Left lung (tissue), 10 donors: Measurements from ENCODE around the gene CYP3A4. TPM values are rescaled to one million over a fixed set of nuclear protein-coding genes. Genes with fewer than 3 reads are reported as not detected.
"Not testable (repeated sequence)": the region's sequence is repeated elsewhere in the genome, so short reads cannot be mapped to it uniquely, and the experiment has no call there.

Source experiments
- ATAC-seq: fragments of 200-7000 bp; cut with Tn5 transposase; one replicate; pipeline ENCODE4 v1.9.1; 2020; ENCODE audit warnings: moderate library complexity
- DNase-seq, 4 donors: peaks; one replicate each; pipeline ENCODE4 v3.0.0-alpha.2; 2013 to 2020
- H3K27ac ChIP-seq, 2 donors: fragments of 200-600 bp; sonication (generic) in 1 of 2; one replicate each; pipeline versions ENCODE4 v1.5.0 to v1.8.0; 2020 to 2021
- H3K27me3 ChIP-seq, 2 donors: fragments of 200-600 bp; sonication (generic) in 1 of 2; one replicate each; pipeline versions ENCODE4 v1.5.0 to v1.8.0; 2020 to 2021
- H3K36me3 ChIP-seq, 2 donors: fragments of 200-600 bp; sonication (generic) in 1 of 2; one replicate each; pipeline versions ENCODE4 v1.5.0 to v1.8.0; 2020 to 2021
- H3K4me1 ChIP-seq, 2 donors: fragments of 200-600 bp; one replicate each; pipeline ENCODE4 v1.8.0; 2021
- H3K4me3 ChIP-seq, 2 donors: fragments of 200-600 bp; sonication (generic) in 1 of 2; one replicate each; pipeline versions ENCODE4 v1.5.0 to v1.8.0; 2020 to 2021; ENCODE audit warnings: mild to moderate bottlenecking in 1 of 2
- H3K9me3 ChIP-seq, 2 donors: fragments of 200-600 bp; sonication (generic) in 1 of 2; one replicate each; pipeline versions ENCODE4 v1.5.0 to v1.8.0; 2020 to 2021
- intact Hi-C, 2 donors: fragments of 100-400 bp; cut with DNase I; formaldehyde crosslinking; loops; one replicate each; pipeline versions ENCODE4 v1.11.2 to v1.14.2; 2022
- polyA plus RNA-seq, 6 donors: library from polyadenylated mRNA; unstranded; fragments of 120-200 nt; gene quantifications; one replicate each; pipeline ENCODE4 v1.2.1, GENCODE V29; 2013; ENCODE audit not compliant: insufficient read length in 6 of 6
- total RNA-seq, 2 donors: library from RNA; stranded (reverse); fragmentation: NEBNext Ultra II Directional; extraction: Animal tissue kit (Norgen Biotek cat#: 25700); gene quantifications; one replicate each; pipeline ENCODE4 v1.2.1, GENCODE V29; 2021
- TF ChIP-seq, protein P1 (sequence below), 2 donors: fragments of 200-600 bp; sonication (generic) in 1 of 2; IDR thresholded peaks; one replicate each; pipeline versions ENCODE4 v1.5.0 to v1.8.0; 2021; ENCODE audit warnings: antibody characterized with exemption in 2 of 2
- donor health status: DM: no; HTN: yes; CAD: no.
- donor health status: DM: no; HTN: no; CAD: no.

Gene CYP3A4
- total and polyA plus RNA-seq, 8 donors, result 0.17 to 0.39 (median 0.25) TPM; not detected in 2

DNA sequence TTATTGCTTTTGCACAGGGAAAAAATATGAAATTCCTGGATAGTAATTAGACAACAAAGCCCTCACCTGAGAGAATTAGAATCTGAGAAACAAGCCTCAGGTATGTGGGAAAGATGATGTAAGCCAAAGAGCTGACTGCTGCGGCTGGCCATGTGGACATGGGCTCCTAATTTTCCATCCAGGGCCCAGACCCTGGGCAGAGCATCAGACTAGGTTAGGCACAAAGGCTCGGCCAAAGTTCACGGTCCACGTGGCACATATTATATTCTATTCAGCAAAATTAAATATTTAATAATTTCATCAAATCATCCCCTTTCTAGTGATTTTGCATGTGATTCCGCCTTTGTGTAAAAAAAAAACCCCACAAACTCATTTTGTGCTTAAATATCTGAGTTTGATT lies 5.1 kb downstream of the CYP3A4 start:
- intact Hi-C loops, result no loop called here
- DNase-seq, result no peak
- Histone ChIP-seq H3K4me3 (no peak overlapping the region), H3K4me1 (no peaks in the 10 kb centered on the region), H3K27me3 (no peaks in the 10 kb centered on the region), H3K9me3 (no peaks in the 10 kb centered on the region), H3K27ac (no peak overlapping the region), H3K36me3 (no peaks in the 10 kb centered on the region)
- ATAC-seq, result no peak
- TF ChIP-seq, protein P1, sequence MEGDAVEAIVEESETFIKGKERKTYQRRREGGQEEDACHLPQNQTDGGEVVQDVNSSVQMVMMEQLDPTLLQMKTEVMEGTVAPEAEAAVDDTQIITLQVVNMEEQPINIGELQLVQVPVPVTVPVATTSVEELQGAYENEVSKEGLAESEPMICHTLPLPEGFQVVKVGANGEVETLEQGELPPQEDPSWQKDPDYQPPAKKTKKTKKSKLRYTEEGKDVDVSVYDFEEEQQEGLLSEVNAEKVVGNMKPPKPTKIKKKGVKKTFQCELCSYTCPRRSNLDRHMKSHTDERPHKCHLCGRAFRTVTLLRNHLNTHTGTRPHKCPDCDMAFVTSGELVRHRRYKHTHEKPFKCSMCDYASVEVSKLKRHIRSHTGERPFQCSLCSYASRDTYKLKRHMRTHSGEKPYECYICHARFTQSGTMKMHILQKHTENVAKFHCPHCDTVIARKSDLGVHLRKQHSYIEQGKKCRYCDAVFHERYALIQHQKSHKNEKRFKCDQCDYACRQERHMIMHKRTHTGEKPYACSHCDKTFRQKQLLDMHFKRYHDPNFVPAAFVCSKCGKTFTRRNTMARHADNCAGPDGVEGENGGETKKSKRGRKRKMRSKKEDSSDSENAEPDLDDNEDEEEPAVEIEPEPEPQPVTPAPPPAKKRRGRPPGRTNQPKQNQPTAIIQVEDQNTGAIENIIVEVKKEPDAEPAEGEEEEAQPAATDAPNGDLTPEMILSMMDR (IDR thresholded peaks at IDR 0.05), result no peak

DNA sequence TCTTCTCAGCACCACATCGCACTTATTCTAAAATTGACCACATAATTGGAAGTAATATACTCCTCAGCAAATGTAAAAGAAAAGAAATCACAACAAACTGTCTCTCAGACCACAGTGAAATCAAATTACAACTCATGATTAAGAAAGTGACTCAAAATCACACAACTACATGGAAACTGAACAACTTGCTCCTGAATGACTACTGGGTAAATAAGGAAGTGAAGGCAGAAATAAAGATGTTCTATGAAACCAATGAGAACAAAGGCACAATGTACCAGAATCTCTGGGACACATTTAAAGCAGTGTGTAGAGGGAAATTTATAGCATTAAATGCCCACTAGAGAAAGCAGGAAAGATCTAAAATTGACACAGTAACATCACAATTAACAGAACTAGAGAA lies 10.6 kb downstream of the CYP3A4 start:
- DNase-seq, ATAC-seq, intact Hi-C loops, H3K4me3 ChIP-seq, H3K9me3 ChIP-seq, H3K27me3 ChIP-seq, H3K4me1 ChIP-seq, H3K36me3 ChIP-seq, H3K27ac ChIP-seq: not testable (repeated sequence)

DNA sequence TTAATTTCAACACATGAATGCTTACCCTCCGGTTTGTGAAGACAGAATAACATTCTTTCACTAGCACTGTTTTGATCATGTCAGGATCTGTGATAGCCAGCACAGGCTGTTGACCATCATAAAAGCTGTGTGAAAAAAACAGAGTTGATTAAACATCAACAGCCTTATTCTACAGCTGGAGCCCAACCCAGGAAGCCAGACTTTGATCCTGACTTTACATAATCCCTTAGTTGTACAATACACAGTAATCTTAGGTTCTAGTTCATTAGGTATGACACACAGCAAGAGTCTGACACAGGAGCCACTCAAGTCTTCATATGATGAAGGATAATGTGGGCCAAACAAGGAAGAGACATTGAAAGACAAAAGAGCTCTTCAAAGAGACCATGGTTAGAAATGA lies 11.4 kb downstream of the CYP3A4 start:
- ATAC-seq, result no peak
- H3K9me3 ChIP-seq, result no peaks in the 10 kb centered on the region
- no peak for DNase-seq
- TF ChIP-seq, protein P1 (IDR thresholded peaks at IDR 0.05), result no peak
- H3K4me3 ChIP-seq, result no peak overlapping the region
- intact Hi-C loops, result no loop called here
- H3K4me1 ChIP-seq, result no peaks in the 10 kb centered on the region
- no peaks in the 10 kb centered on the region for H3K27me3 ChIP-seq
- no peak overlapping the region for H3K27ac ChIP-seq
- no peaks in the 10 kb centered on the region for H3K36me3 ChIP-seq

DNA sequence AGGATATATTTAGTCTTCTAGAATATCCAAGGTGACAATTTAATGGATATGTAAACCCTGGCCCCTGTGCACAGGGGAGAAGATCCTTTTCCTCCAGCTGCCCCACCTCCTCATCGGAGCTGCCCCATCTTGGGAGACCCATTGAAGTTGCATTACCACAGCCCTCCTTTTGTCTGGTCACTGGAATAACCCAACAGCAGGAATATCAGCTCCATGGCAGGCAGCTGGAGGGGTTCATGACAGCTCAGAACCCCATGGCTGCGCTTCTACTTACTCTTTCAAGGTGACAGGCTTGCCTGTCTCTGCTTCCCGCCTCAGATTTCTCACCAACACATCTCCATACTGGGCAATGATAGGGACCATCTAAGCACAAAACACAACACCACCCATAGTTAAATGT lies 14.5 kb downstream of the CYP3A4 start:
- ATAC-seq, DNase-seq, H3K36me3 ChIP-seq, intact Hi-C loops, H3K27me3 ChIP-seq, H3K9me3 ChIP-seq, H3K4me3 ChIP-seq, H3K4me1 ChIP-seq, H3K27ac ChIP-seq: not testable (repeated sequence)

DNA sequence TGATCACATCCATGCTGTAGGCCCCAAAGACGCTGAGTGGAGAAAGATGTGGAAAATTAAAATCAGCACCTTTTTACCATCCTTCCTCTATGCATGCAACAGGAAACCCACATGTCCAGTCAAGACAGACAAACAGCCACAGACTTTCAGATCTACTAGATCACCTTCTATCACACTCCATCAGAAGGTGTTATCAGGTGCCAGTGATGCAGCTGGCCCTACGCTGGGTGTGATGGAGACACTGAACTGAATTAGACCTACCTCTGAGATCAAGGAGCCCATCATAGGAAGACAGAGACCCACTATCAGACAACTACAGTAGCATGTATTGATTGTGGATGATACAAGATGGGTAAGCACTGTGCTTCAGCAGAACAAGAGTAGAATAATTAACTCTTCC lies 15.5 kb downstream of the CYP3A4 start:
- Histone ChIP-seq H3K27ac (no peak overlapping the region), H3K27me3 (no peaks in the 10 kb centered on the region), H3K36me3 (no peaks in the 10 kb centered on the region), H3K4me3 (no peak overlapping the region), H3K9me3 (no peaks in the 10 kb centered on the region), H3K4me1 (no peaks in the 10 kb centered on the region)
- intact Hi-C loops, result no loop called here
- DNase-seq, result no peak
- TF ChIP-seq, protein P1 (IDR thresholded peaks at IDR 0.05), result no peak
- no peak for ATAC-seq

DNA sequence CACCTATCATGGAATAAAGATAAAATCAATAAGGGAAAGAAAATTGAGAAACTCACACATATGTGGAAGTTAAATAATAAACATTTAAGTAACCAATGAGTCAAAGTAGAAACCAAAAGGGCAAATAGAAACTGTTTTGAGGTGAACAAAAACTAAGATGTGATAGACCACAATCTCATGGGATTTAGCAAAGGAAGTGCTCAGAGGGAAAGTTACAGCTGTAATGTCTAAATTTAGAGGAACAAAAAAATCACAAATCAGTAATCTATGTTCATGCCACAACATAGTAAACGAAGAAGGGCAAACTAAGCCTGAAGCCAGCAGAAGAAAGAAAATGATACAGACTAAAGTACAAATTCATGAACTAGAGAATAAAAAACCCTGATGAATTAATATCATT lies 16.3 kb downstream of the CYP3A4 start:
- H3K4me1 ChIP-seq, result no peaks in the 10 kb centered on the region
- DNase-seq (no peak), ATAC-seq (no peak)
- no peaks in the 10 kb centered on the region for H3K27me3 ChIP-seq
- H3K4me3 ChIP-seq, result no peak overlapping the region
- H3K9me3 ChIP-seq, result no peaks in the 10 kb centered on the region
- intact Hi-C loops, result no loop called here
- no peak overlapping the region for H3K27ac ChIP-seq
- TF ChIP-seq, protein P1 (IDR thresholded peaks at IDR 0.05), result no peak
- no peaks in the 10 kb centered on the region for H3K36me3 ChIP-seq
